Measurements from ENCODE around the gene MAU2. TPM values are rescaled to one million over a fixed set of nuclear protein-coding genes. Genes with fewer than 3 reads are reported as not detected.
"Not testable (repeated sequence)": the region's sequence is repeated elsewhere in the genome, so short reads cannot be mapped to it uniquely, and the experiment has no call there.

The MAU2 gene
- total and polyA plus RNA-seq, 3 experiments from 2014 or later, result 27.6 to 59.4 (median 52.3) TPM

- H3K4me3 Mint-ChIP-seq, result peak overlapping the region; percentile 90 to 100 (median 95)
- Histone ChIP-seq H3K4me1 (ENCODE audit: insufficient read depth, low read length) (peaks cover 73% of the 10 kb centered on the region), H3K36me3 (ENCODE audit: insufficient read depth, low read length) (no peaks in the 10 kb centered on the region), H3K27me3 (ENCODE audit: insufficient read depth, low read length, poor library complexity, severe bottlenecking) (no peaks in the 10 kb centered on the region), H3K4me3 (ENCODE audit: low read length) (peak overlapping the region; percentile 20), H3K27ac (ENCODE audit: low read depth, low read length) (peak overlapping the region; percentile 44), H3K9me3 (ENCODE audit: low read length) (no peaks in the 10 kb centered on the region)
- H3K27ac Mint-ChIP-seq, result peak overlapping the region; percentile 57 to 96 (median 94)
- H3K9me3 Mint-ChIP-seq, result no peaks in the 10 kb centered on the region
- H3K4me1 Mint-ChIP-seq, result peaks cover 54 to 65% (median 62%) of the 10 kb centered on the region in 3 donors
- POLR2A ChIA-PET, result interaction anchor here (1.3 to 1.5 kb wide), 3 partner anchors 16 to 18 kb away, joined by 3 to 5 read pairs (median 3); partner anchors contain the start of gene GATAD2A
- H3K27me3 Mint-ChIP-seq, result no peaks in the 10 kb centered on the region
- DNase-seq, result peak in 1 of 5 donors; percentile 14
- H3K36me3 Mint-ChIP-seq, result peaks cover 0 to 13% (median 2%) of the 10 kb centered on the region in 3 donors
- CTCF ChIA-PET, result interaction anchor here (1.0 to 3.0 kb wide), 5 partner anchors 11 to 102 kb away, joined by 3 to 11 read pairs (median 4); partner anchors contain the start of gene GATAD2A
Measured at GRCh38 chr19:19388568-19389555, 68.2 kb downstream of the MAU2 start.

- peaks cover 62 to 73% (median 70%) of the 10 kb centered on the region in 3 donors for H3K4me1 Mint-ChIP-seq
- peaks cover 0 to 13% (median 2%) of the 10 kb centered on the region in 3 donors for H3K36me3 Mint-ChIP-seq
- DNase-seq, result peak in 1 of 5 donors; percentile 12
Measured at GRCh38 chr19:19389683-19390082, 69.1 kb downstream of the MAU2 start.

GRCh38 chr19:19394333-19394732 lies 73.7 kb downstream of the MAU2 start:
- H3K27ac ChIP-seq (ENCODE audit: low read depth, low read length), result peak overlapping the region; percentile 49
- H3K4me3 ChIP-seq (ENCODE audit: low read length); H3K27me3 ChIP-seq (ENCODE audit: insufficient read depth, low read length, poor library complexity, severe bottlenecking); H3K36me3 ChIP-seq (ENCODE audit: insufficient read depth, low read length); POLR2A ChIA-PET; H3K9me3 Mint-ChIP-seq; DNase-seq; H3K9me3 ChIP-seq (ENCODE audit: low read length); H3K27me3 Mint-ChIP-seq; H3K36me3 Mint-ChIP-seq: not testable (repeated sequence)
- CTCF ChIA-PET, result interaction anchor here (1.4 kb wide), 1 partner anchor 9 kb away, joined by 4 read pairs; no protein-coding TSS in a partner anchor
- Mint-ChIP-seq H3K27ac (peak overlapping the region in 5 of 8 donors; percentile 55 to 91 (median 67)), H3K4me1 (peaks cover 41 to 70% (median 57%) of the 10 kb centered on the region in 3 donors), H3K4me3 (peak overlapping the region in 2 of 7 donors; percentile 51 to 60)
- peaks cover 47% of the 10 kb centered on the region for H3K4me1 ChIP-seq (ENCODE audit: insufficient read depth, low read length)

More at GRCh38 chr19:19389683-19390082, 69.1 kb downstream of the MAU2 start:
- H3K9me3 ChIP-seq (ENCODE audit: low read length); H3K27ac ChIP-seq (ENCODE audit: low read depth, low read length); H3K27me3 ChIP-seq (ENCODE audit: insufficient read depth, low read length, poor library complexity, severe bottlenecking); H3K9me3 Mint-ChIP-seq; H3K36me3 ChIP-seq (ENCODE audit: insufficient read depth, low read length); H3K27me3 Mint-ChIP-seq; H3K4me3 ChIP-seq (ENCODE audit: low read length): not testable (repeated sequence)
- H3K4me1 ChIP-seq (ENCODE audit: insufficient read depth, low read length), result peaks cover 77% of the 10 kb centered on the region
- Mint-ChIP-seq H3K27ac (peak overlapping the region in 7 of 8 donors; percentile 52 to 96 (median 73)), H3K4me3 (peak overlapping the region in 4 of 7 donors; percentile 32 to 95 (median 90))
- ChIA-PET POLR2A (interaction anchor here (1.4 kb wide), 1 partner anchor 16 kb away, joined by 3 read pairs; no protein-coding TSS in a partner anchor), CTCF (interaction anchor here (1.3 to 3.0 kb wide), 2 partner anchors 16 to 101 kb away, joined by 6 to 11 read pairs; partner anchors contain the start of gene GATAD2A)

- Histone ChIP-seq H3K4me1 (ENCODE audit: insufficient read depth, low read length) (peaks cover 21% of the 10 kb centered on the region), H3K4me3 (ENCODE audit: low read length) (no peak overlapping the region), H3K27me3 (ENCODE audit: insufficient read depth, low read length, poor library complexity, severe bottlenecking) (no peaks in the 10 kb centered on the region), H3K27ac (ENCODE audit: low read depth, low read length) (no peak overlapping the region), H3K36me3 (ENCODE audit: insufficient read depth, low read length) (no peaks in the 10 kb centered on the region), H3K9me3 (ENCODE audit: low read length) (no peaks in the 10 kb centered on the region)
- ChIA-PET POLR2A (no interaction called here), CTCF (no interaction called here)
- Mint-ChIP-seq H3K4me1 (peaks cover 27 to 64% (median 43%) of the 10 kb centered on the region in 3 donors), H3K27ac (peak overlapping the region in 7 of 8 donors; percentile 36 to 84 (median 45)), H3K4me3 (peak overlapping the region in 1 of 7 donors; percentile 34), H3K9me3 (no peaks in the 10 kb centered on the region), H3K36me3 (no peaks in the 10 kb centered on the region), H3K27me3 (no peaks in the 10 kb centered on the region)
- DNase-seq, result peak in 1 of 5 donors; percentile 2
Measured at GRCh38 chr19:19399733-19400433, 79.3 kb downstream of the MAU2 start.

GRCh38 chr19:19402656-19403372 lies 82.2 kb downstream of the MAU2 start:
- Histone ChIP-seq H3K9me3 (ENCODE audit: low read length) (no peaks in the 10 kb centered on the region), H3K27ac (ENCODE audit: low read depth, low read length) (no peak overlapping the region), H3K36me3 (ENCODE audit: insufficient read depth, low read length) (no peaks in the 10 kb centered on the region), H3K27me3 (ENCODE audit: insufficient read depth, low read length, poor library complexity, severe bottlenecking) (no peaks in the 10 kb centered on the region), H3K4me1 (ENCODE audit: insufficient read depth, low read length) (peaks cover 31% of the 10 kb centered on the region), H3K4me3 (ENCODE audit: low read length) (no peak overlapping the region)
- no peaks in the 10 kb centered on the region for H3K27me3 Mint-ChIP-seq
- DNase-seq, result no peak
- no peaks in the 10 kb centered on the region for H3K9me3 Mint-ChIP-seq
- peak overlapping the region in 7 of 8 donors; percentile 33 to 94 (median 74) for H3K27ac Mint-ChIP-seq
- peak overlapping the region in 2 of 7 donors; percentile 2 to 86 for H3K4me3 Mint-ChIP-seq
- H3K4me1 Mint-ChIP-seq, result peaks cover 36 to 59% (median 47%) of the 10 kb centered on the region in 3 donors
- H3K36me3 Mint-ChIP-seq, result peaks cover 0 to 5% (median 0%) of the 10 kb centered on the region in 3 donors
- POLR2A ChIA-PET, result no interaction called here
- CTCF ChIA-PET, result interaction anchor here (1.5 to 1.6 kb wide), 2 partner anchors 14 to 87 kb away, joined by 4 to 6 read pairs; no protein-coding TSS in a partner anchor

- Mint-ChIP-seq H3K36me3 (peaks cover 0 to 5% (median 0%) of the 10 kb centered on the region in 3 donors), H3K4me3 (peak overlapping the region in 6 of 7 donors; percentile 2 to 86 (median 26))
Measured at GRCh38 chr19:19403373-19403901, 82.8 kb downstream of the MAU2 start.

More at GRCh38 chr19:19403373-19403901, 82.8 kb downstream of the MAU2 start:
- Histone ChIP-seq H3K27me3 (ENCODE audit: insufficient read depth, low read length, poor library complexity, severe bottlenecking) (no peaks in the 10 kb centered on the region), H3K4me3 (ENCODE audit: low read length) (no peak overlapping the region), H3K36me3 (ENCODE audit: insufficient read depth, low read length) (no peaks in the 10 kb centered on the region), H3K4me1 (ENCODE audit: insufficient read depth, low read length) (peaks cover 38% of the 10 kb centered on the region), H3K27ac (ENCODE audit: low read depth, low read length) (no peak overlapping the region), H3K9me3 (ENCODE audit: low read length) (no peaks in the 10 kb centered on the region)
- H3K27ac Mint-ChIP-seq, result peak overlapping the region in 7 of 8 donors; percentile 33 to 94 (median 74)
- no peaks in the 10 kb centered on the region for H3K27me3 Mint-ChIP-seq
- POLR2A ChIA-PET, result no interaction called here
- DNase-seq, result no peak
- CTCF ChIA-PET, result interaction anchor here (1.6 kb wide), 1 partner anchor 86 kb away, joined by 6 read pairs; no protein-coding TSS in a partner anchor
- H3K9me3 Mint-ChIP-seq, result no peaks in the 10 kb centered on the region
- H3K4me1 Mint-ChIP-seq, result peaks cover 42 to 66% (median 53%) of the 10 kb centered on the region in 3 donors

Measured in CD8-positive, alpha-beta memory T cell (primary cell).